Measurements from ENCODE around the gene PCTP. TPM values are rescaled to one million over a fixed set of nuclear protein-coding genes. Genes with fewer than 3 reads are reported as not detected.

PCTP gene
- total and polyA plus RNA-seq, 9 of the 15 experiments (the other 6 are each of a cell fraction or from before 2014, with no cell fraction given): 10.9 to 62.3 (median 41.2) TPM

DNA sequence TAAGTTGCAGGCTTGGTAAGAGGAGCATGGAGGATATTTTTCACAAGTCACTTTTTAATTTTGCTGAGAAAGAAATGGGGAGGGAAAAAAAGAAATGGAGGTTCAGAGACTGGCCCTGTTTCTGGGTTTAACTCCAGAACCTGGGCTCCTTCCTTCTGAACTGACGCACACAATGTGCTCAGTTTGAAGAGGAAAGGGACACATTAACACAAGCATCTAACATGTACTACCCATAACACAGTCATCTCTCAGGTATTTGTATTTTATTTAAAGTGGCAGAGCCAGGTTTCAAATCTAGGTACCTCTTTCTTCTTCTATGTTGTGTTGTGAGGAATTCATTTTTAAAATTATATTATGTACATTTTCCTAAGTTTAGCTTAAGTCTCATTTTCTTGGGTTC, 22.9 kb upstream of the PCTP start:
- CTCF ChIA-PET (ENCODE audit: low intra/inter-chr PET ratio): no interaction called here
- POLR2A ChIA-PET: interaction anchor here (0.6 to 1.1 kb wide), 2 partner anchors 10 to 38 kb away, joined by 3 to 4 read pairs; no protein-coding TSS in a partner anchor
- no peaks in the 10 kb centered on the region for H3K36me3 ChIP-seq (ENCODE audit: control insufficient read depth, insufficient read depth, low read length)
- H3K27me3 ChIP-seq (ENCODE audit: control insufficient read depth in 2 of 2, insufficient read depth in 2 of 2, low read length in 2 of 2): no peaks in the 10 kb centered on the region
- H3K9ac ChIP-seq (ENCODE audit: insufficient read depth in 1 of 2, low read depth in 2 of 2, low read length in 2 of 2): no peak overlapping the region
- DNase-seq (ENCODE audit: extremely low read depth in 1 of 4, low spot score in 3 of 4) (no peak), FAIRE-seq (no peak), ATAC-seq (no peak)
- in situ Hi-C loops (cut with MboI): no loop called here
- TF ChIP-seq, protein P1, sequence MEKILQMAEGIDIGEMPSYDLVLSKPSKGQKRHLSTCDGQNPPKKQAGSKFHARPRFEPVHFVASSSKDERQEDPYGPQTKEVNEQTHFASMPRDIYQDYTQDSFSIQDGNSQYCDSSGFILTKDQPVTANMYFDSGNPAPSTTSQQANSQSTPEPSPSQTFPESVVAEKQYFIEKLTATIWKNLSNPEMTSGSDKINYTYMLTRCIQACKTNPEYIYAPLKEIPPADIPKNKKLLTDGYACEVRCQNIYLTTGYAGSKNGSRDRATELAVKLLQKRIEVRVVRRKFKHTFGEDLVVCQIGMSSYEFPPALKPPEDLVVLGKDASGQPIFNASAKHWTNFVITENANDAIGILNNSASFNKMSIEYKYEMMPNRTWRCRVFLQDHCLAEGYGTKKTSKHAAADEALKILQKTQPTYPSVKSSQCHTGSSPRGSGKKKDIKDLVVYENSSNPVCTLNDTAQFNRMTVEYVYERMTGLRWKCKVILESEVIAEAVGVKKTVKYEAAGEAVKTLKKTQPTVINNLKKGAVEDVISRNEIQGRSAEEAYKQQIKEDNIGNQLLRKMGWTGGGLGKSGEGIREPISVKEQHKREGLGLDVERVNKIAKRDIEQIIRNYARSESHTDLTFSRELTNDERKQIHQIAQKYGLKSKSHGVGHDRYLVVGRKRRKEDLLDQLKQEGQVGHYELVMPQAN (IDR thresholded peaks at IDR 0.05; ENCODE audit: borderline replicate concordance): no peak
- no peaks in the 10 kb centered on the region for H4K20me1 ChIP-seq (replicated peaks; ENCODE audit: control insufficient read depth, insufficient read depth, low read length)
- H3K4me3 ChIP-seq: no peak overlapping the region
- H3K9me1 ChIP-seq (ENCODE audit: control insufficient read depth, insufficient read depth, low read length): peaks cover under 1% of the 10 kb centered on the region
- no peak overlapping the region for H3K27ac ChIP-seq (ENCODE audit: extremely low read depth, low read depth, low read length)
- H2AFZ ChIP-seq (ENCODE audit: low read depth, low read length): no peak overlapping the region
- intact Hi-C loops (cut with micrococcal nuclease): no loop called here
- no peaks in the 10 kb centered on the region for H3K9me3 ChIP-seq (replicated peaks; ENCODE audit: control insufficient read depth, insufficient read depth, low read depth, low read length)
- no peaks in the 10 kb centered on the region for H3K79me2 ChIP-seq (ENCODE audit: control insufficient read depth, insufficient read depth, low read length)
- 93% methylated on average over 1 of the region's 1 CpG for WGBS (ENCODE audit: insufficient coverage, low coverage, missing lambda C conversion rate)
- H3K4me1 ChIP-seq (replicated peaks in 1 of 2; ENCODE audit: control insufficient read depth in 2 of 2, insufficient read depth in 2 of 2, low read length in 2 of 2): peaks cover 3 to 28% of the 10 kb centered on the region in 2 experiments; a peak in 4 of 5 replicates
- no TSS peak for BruUV-seq (replicated peaks)
- no peak overlapping the region for H3K4me2 ChIP-seq (ENCODE audit: insufficient read depth, low read length)

DNA sequence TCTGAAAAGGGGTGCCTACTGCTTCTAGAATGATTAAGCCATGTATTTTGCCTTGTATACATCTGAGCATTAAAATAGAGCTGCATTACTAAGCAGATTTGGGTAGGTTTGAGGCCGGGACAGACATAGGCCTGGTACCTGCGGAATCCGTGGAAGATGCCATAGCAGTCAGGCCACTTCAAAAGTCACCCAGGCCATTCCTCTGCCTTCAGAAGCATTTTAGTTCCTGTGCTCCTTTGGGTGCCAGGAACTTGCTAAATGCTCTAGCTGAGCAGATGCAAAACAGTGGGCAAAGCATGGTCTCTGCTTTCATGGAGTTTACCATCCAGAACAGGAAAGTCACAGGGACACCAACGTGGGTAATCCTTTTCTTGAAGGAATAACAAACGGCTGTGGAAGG, 22.5 kb upstream of the PCTP start:
- Histone ChIP-seq H3K27ac (ENCODE audit: extremely low read depth, low read depth, low read length) (no peak overlapping the region), H3K9me3 (replicated peaks; ENCODE audit: control insufficient read depth, insufficient read depth, low read depth, low read length) (no peaks in the 10 kb centered on the region), H3K9me1 (ENCODE audit: control insufficient read depth, insufficient read depth, low read length) (peaks cover 3% of the 10 kb centered on the region), H3K36me3 (ENCODE audit: control insufficient read depth, insufficient read depth, low read length) (no peaks in the 10 kb centered on the region), H3K4me2 (ENCODE audit: insufficient read depth, low read length) (no peak overlapping the region), H3K27me3 (ENCODE audit: control insufficient read depth in 2 of 2, insufficient read depth in 2 of 2, low read length in 2 of 2) (no peaks in the 10 kb centered on the region), H2AFZ (ENCODE audit: low read depth, low read length) (peak overlapping the region; percentile 8; the same call in 1 of the 2 replicates), H3K9ac (ENCODE audit: insufficient read depth in 1 of 2, low read depth in 2 of 2, low read length in 2 of 2) (no peak overlapping the region), H3K4me3 (no peak overlapping the region), H3K79me2 (ENCODE audit: control insufficient read depth, insufficient read depth, low read length) (no peaks in the 10 kb centered on the region), H4K20me1 (replicated peaks; ENCODE audit: control insufficient read depth, insufficient read depth, low read length) (no peaks in the 10 kb centered on the region), H3K4me1 (replicated peaks in 1 of 2; ENCODE audit: control insufficient read depth in 2 of 2, insufficient read depth in 2 of 2, low read length in 2 of 2) (peaks cover 4 to 33% of the 10 kb centered on the region in 2 experiments; a peak in 4 of 5 replicates)
- no peak for ATAC-seq
- ChIA-PET POLR2A (interaction anchor here (0.6 to 1.1 kb wide), 3 partner anchors 10 to 229 kb away, joined by 3 to 4 read pairs (median 3); no protein-coding TSS in a partner anchor), CTCF (ENCODE audit: low intra/inter-chr PET ratio) (no interaction called here)
- in situ Hi-C loops (cut with MboI): no loop called here
- no peak for FAIRE-seq
- DNase-seq (ENCODE audit: extremely low read depth in 1 of 4, low spot score in 3 of 4): no peak
- 45% methylated on average over 5 of the region's 5 CpGs for WGBS (ENCODE audit: insufficient coverage, low coverage, missing lambda C conversion rate)
- intact Hi-C loops (cut with micrococcal nuclease): no loop called here
- BruUV-seq (replicated peaks): no TSS peak
- no peak for TF ChIP-seq ZNF316 (IDR thresholded peaks at IDR 0.05)
- TF ChIP-seq ZNF347 (CRISPR knock-in tag; IDR thresholded peaks at IDR 0.05; ENCODE audit: low read depth): no peak
- TF ChIP-seq SP2 (IDR thresholded peaks at IDR 0.05; ENCODE audit: extremely low read depth, low read depth, low read length, poor library complexity, severe bottlenecking): no peak
- TF ChIP-seq ZNF445 (CRISPR knock-in tag; IDR thresholded peaks at IDR 0.05; ENCODE audit: low read depth): no peak
- TF ChIP-seq ARID2 (IDR thresholded peaks at IDR 0.05): no peak
- no peak for TF ChIP-seq NCOA6 (IDR thresholded peaks at IDR 0.05)
